Esophagus muscularis mucosa (tissue), 4 donors: ENCODE measurements around the gene SLC6A18. TPM values are rescaled to one million over a fixed set of nuclear protein-coding genes. Genes with fewer than 3 reads are reported as not detected.

Experiments
- DNase-seq: peaks from one replicate; pipeline ENCODE4 v3.0.0-alpha.2; 2017; ENCODE audit errors: extremely low spot score
- H3K27ac ChIP-seq, 4 donors: fragments of 200-600 bp; sonication (generic); replicated peaks in 1 of 4; 1 replicate in 3 of 4; 2 replicates in 1 of 4; pipeline ENCODE4 v1.5.1; 2016 to 2019; ENCODE audit warnings: mild to moderate bottlenecking in 1 of 4
- H3K27me3 ChIP-seq, 4 donors: fragments of 200-600 bp; sonication (generic); one replicate each; pipeline versions ENCODE4 v1.5.1 to v1.6.0; 2016 to 2019
- H3K36me3 ChIP-seq, 4 donors: fragments of 200-600 bp; sonication (generic); one replicate each; pipeline ENCODE4 v1.5.1; 2016 to 2019
- H3K4me1 ChIP-seq, 4 donors: fragments of 200-600 bp; sonication (generic); one replicate each; pipeline ENCODE4 v1.5.1; 2016 to 2019
- H3K4me3 ChIP-seq, 4 donors: fragments of 200-600 bp; sonication (generic); 1 replicate in 2 of 4; 2 replicates in 2 of 4; pipeline ENCODE4 v1.5.1; 2016 to 2019; ENCODE audit warnings: mild to moderate bottlenecking in 4 of 4, moderate library complexity in 1 of 4
- H3K9me3 ChIP-seq, 4 donors: fragments of 200-600 bp; sonication (generic); 1 replicate in 3 of 4; 2 replicates in 1 of 4; pipeline ENCODE4 v1.5.1; 2016 to 2019
- EP300 ChIP-seq: sonication (generic); formaldehyde crosslinking; IDR thresholded peaks from one replicate; pipeline ENCODE4 v1.6.1; 2017; ENCODE audit warnings: antibody characterized with exemption
- POLR2A ChIP-seq: fragments of 450-650 bp; IDR thresholded peaks from one replicate; pipeline ENCODE4 v1.6.1; 2017; ENCODE audit warnings: antibody characterized with exemption, moderate library complexity, mild to moderate bottlenecking, low read depth
- POLR2AphosphoS5 ChIP-seq, 2 donors: sonication (generic); formaldehyde crosslinking; IDR thresholded peaks; one replicate each; pipeline ENCODE4 v1.6.1; 2017; ENCODE audit warnings: antibody characterized with exemption in 2 of 2
- WGBS: methylation state at CpG from one replicate; pipeline ENCODE4 v1.1.5; 2018; 5-methylcytosine and 5-hydroxymethylcytosine counted together
- intact Hi-C: fragments of 100-400 bp; cut with DNase I; formaldehyde crosslinking; loops from one replicate; pipeline ENCODE4 v1.15.1; 2023
- total RNA-seq, 4 donors: library from RNA; depleted of rRNA; stranded (reverse); fragments of >200 nt; gene quantifications; one replicate each; pipeline versions ENCODE4 v1.1.0 to v1.2.1, GENCODE V29; 2016
- TF ChIP-seq, protein P1 (sequence below), 3 experiments: fragments of 200-600 bp in 2 of 3; fragments of 450-650 bp in 1 of 3; sonication (generic) in 2 of 3; IDR thresholded peaks; one replicate each; pipeline ENCODE4 v1.5.1; 2017 to 2019; ENCODE audit warnings: antibody characterized with exemption in 3 of 3, mild to moderate bottlenecking in 2 of 3, moderate library complexity in 1 of 3

Gene SLC6A18
- total RNA-seq, 4 donors from 2014 or later: not detected

- peaks cover 0 to 72% (median 4%) of the 10 kb centered on the region in 4 donors for H3K27me3 ChIP-seq
- no peak overlapping the region for H3K4me3 ChIP-seq
- DNase-seq: no peak
- 88% methylated on average over 13 of the region's 21 CpGs for WGBS
- H3K36me3 ChIP-seq: no peaks in the 10 kb centered on the region
- TF ChIP-seq POLR2AphosphoS5 (IDR thresholded peaks at IDR 0.05) (no peak), EP300 (no peak), POLR2A (no peak)
- TF ChIP-seq, protein P1, sequence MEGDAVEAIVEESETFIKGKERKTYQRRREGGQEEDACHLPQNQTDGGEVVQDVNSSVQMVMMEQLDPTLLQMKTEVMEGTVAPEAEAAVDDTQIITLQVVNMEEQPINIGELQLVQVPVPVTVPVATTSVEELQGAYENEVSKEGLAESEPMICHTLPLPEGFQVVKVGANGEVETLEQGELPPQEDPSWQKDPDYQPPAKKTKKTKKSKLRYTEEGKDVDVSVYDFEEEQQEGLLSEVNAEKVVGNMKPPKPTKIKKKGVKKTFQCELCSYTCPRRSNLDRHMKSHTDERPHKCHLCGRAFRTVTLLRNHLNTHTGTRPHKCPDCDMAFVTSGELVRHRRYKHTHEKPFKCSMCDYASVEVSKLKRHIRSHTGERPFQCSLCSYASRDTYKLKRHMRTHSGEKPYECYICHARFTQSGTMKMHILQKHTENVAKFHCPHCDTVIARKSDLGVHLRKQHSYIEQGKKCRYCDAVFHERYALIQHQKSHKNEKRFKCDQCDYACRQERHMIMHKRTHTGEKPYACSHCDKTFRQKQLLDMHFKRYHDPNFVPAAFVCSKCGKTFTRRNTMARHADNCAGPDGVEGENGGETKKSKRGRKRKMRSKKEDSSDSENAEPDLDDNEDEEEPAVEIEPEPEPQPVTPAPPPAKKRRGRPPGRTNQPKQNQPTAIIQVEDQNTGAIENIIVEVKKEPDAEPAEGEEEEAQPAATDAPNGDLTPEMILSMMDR (IDR thresholded peaks at IDR 0.05): no peak
- intact Hi-C loops: no loop called here
- no peaks in the 10 kb centered on the region for H3K4me1 ChIP-seq
- H3K9me3 ChIP-seq: peaks cover 0 to 5% (median 2%) of the 10 kb centered on the region in 4 donors
- no peak overlapping the region for H3K27ac ChIP-seq
These were observed 14.3 kb upstream of the SLC6A18 start for GRCh38 chr5:1210832-1211251.

GRCh38 chr5:1211701-1212100 lies 13.5 kb upstream of the SLC6A18 start:
- 93% methylated on average over 9 of the region's 9 CpGs for WGBS

DNA sequence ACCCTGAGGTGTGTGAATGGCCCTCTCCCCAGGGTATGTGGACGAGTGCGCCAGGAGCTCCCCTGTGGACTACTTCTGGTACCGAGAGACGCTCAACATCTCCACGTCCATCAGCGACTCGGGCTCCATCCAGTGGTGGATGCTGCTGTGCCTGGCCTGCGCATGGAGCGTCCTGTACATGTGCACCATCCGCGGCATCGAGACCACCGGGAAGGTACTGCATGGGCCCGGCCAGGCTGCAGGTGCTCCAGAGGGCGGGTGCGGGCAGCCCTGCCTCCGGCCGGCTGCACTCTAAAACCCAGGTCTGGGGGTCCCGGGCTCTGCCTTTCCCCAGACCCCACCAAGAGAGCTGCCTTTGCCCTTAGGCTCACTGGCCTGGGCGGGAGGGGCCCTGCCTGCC lies 12.9 kb upstream of the SLC6A18 start:
- DNase-seq: no peak
- Histone ChIP-seq H3K27me3 (peaks cover 0 to 72% (median under 1%) of the 10 kb centered on the region in 4 donors), H3K9me3 (peaks cover 0 to 9% (median 3%) of the 10 kb centered on the region in 4 donors), H3K36me3 (no peaks in the 10 kb centered on the region), H3K27ac (no peak overlapping the region), H3K4me1 (no peaks in the 10 kb centered on the region), H3K4me3 (no peak overlapping the region)
- intact Hi-C loops: no loop called here
- 93% methylated on average over 3 of the region's 20 CpGs for WGBS
- TF ChIP-seq POLR2AphosphoS5 (IDR thresholded peaks at IDR 0.05) (no peak), POLR2A (no peak), EP300 (no peak)
- TF ChIP-seq, protein P1 (IDR thresholded peaks at IDR 0.05): no peak

More at GRCh38 chr5:1211701-1212100, 13.5 kb upstream of the SLC6A18 start:
- Histone ChIP-seq H3K4me3 (no peak overlapping the region), H3K4me1 (no peaks in the 10 kb centered on the region), H3K27ac (no peak overlapping the region), H3K9me3 (peaks cover 0 to 9% (median 3%) of the 10 kb centered on the region in 4 donors), H3K27me3 (peaks cover 0 to 73% (median 3%) of the 10 kb centered on the region in 4 donors), H3K36me3 (no peaks in the 10 kb centered on the region)
- TF ChIP-seq, protein P1 (IDR thresholded peaks at IDR 0.05): no peak
- TF ChIP-seq EP300 (no peak), POLR2A (no peak), POLR2AphosphoS5 (IDR thresholded peaks at IDR 0.05) (no peak)
- no peak for DNase-seq
- intact Hi-C loops: no loop called here

DNA sequence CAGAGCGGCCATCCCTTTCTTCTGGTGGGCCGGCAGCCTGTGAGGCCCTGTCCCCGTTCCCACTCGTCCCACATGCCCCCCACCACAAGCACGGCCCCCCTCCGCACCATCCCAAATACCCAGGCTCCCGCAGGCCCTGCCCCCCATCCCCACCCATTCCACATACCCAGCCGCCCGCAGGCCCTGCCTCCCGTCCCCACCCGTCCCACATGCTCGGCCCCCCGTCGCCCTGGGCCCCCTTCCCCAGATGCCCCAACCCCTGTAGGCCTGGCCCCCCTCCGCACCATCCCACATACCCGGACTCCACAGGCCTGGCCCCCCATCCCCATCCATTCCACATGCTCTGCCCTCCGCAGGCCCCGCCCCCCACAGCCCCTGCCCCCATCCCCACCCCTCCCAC lies 12.3 kb upstream of the SLC6A18 start:
- Histone ChIP-seq H3K36me3 (no peaks in the 10 kb centered on the region), H3K9me3 (peaks cover 0 to 9% (median 3%) of the 10 kb centered on the region in 4 donors), H3K27ac (no peak overlapping the region), H3K4me3 (no peak overlapping the region), H3K4me1 (no peaks in the 10 kb centered on the region), H3K27me3 (peaks cover 0 to 72% (median 0%) of the 10 kb centered on the region in 4 donors)
- WGBS: 85% methylated on average over 13 of the region's 18 CpGs
- DNase-seq: no peak
- intact Hi-C loops: no loop called here
- no peak for TF ChIP-seq POLR2AphosphoS5 (IDR thresholded peaks at IDR 0.05)
- no peak for TF ChIP-seq POLR2A
- TF ChIP-seq, protein P1 (IDR thresholded peaks at IDR 0.05): no peak
- TF ChIP-seq EP300: no peak

- H3K27me3 ChIP-seq: peaks cover 0 to 72% (median 0%) of the 10 kb centered on the region in 4 donors
- no peak for DNase-seq
- H3K9me3 ChIP-seq: peaks cover 0 to 9% (median 3%) of the 10 kb centered on the region in 4 donors
- no peaks in the 10 kb centered on the region for H3K36me3 ChIP-seq
- no peak overlapping the region for H3K4me3 ChIP-seq
- 83% methylated on average over 8 of the region's 25 CpGs for WGBS
- TF ChIP-seq POLR2A (no peak), POLR2AphosphoS5 (IDR thresholded peaks at IDR 0.05) (no peak), EP300 (no peak)
- TF ChIP-seq, protein P1 (IDR thresholded peaks at IDR 0.05): no peak
- intact Hi-C loops: no loop called here
- H3K27ac ChIP-seq: no peak overlapping the region
- H3K4me1 ChIP-seq: no peaks in the 10 kb centered on the region
These were observed 11.5 kb upstream of the SLC6A18 start for GRCh38 chr5:1213508-1214162.
